ENCODE results near the gene TACO1. TPM values are rescaled to one million over a fixed set of nuclear protein-coding genes. Genes with fewer than 3 reads are reported as not detected.

Gene TACO1
- total and polyA plus RNA-seq, 2 of the 4 experiments (the other 2 are of a cell fraction), result 6.5 to 28.8 TPM

GRCh38 chr17:63629627-63630026 lies 28.9 kb downstream of the TACO1 start (continued):
- TF ChIP-seq RFX5 (IDR thresholded peaks at IDR 0.05; ENCODE audit: low read depth, low read length) (no peak), RCOR1 (IDR thresholded peaks at IDR 0.05; ENCODE audit: insufficient replicate concordance, low read length) (no peak)

- ChIA-PET POLR2A (ENCODE audit: unreplicated experiment) (no interaction called here), CTCF (no interaction called here)
- Histone ChIP-seq H3K14ac (replicated peaks; ENCODE audit: low read depth, low read length) (no peak overlapping the region), H2AK5ac (ENCODE audit: low read depth, low read length) (no peak overlapping the region), H3K4me3 (ENCODE audit: insufficient read depth, low read depth, low read length) (no peak overlapping the region), H3K4me2 (ENCODE audit: low read depth, low read length) (no peak overlapping the region), H3K4me1 (ENCODE audit: control insufficient read depth, insufficient read depth, low read length) (peaks cover 7% of the 10 kb centered on the region), H4K8ac (ENCODE audit: low read depth in 2 of 2, low read length in 2 of 2) (no peak overlapping the region), H4K91ac (ENCODE audit: insufficient read depth, low read depth, low read length) (no peak overlapping the region), H3K56ac (ENCODE audit: extremely low read depth, insufficient read depth, low read length) (no peak overlapping the region), H4K20me1 (ENCODE audit: insufficient read depth, low read length) (peaks cover 9% of the 10 kb centered on the region; the same call in 1 of the 2 replicates), H3K27me3 (ENCODE audit: control insufficient read depth, insufficient read depth, low read length) (no peaks in the 10 kb centered on the region), H3K9ac (ENCODE audit: low read depth, low read length) (no peak overlapping the region), H3K23ac (ENCODE audit: low read depth, low read length) (no peak overlapping the region), H3K9me3 (ENCODE audit: control insufficient read depth, insufficient read depth, low read length) (no peaks in the 10 kb centered on the region), H2BK20ac (ENCODE audit: low read depth, low read length) (no peak overlapping the region), H2BK15ac (ENCODE audit: low read depth, low read length) (no peak overlapping the region), H2AK9ac (replicated peaks; ENCODE audit: low read depth, low read length, poor library complexity) (no peak overlapping the region), H3K79me1 (ENCODE audit: low read depth in 1 of 2, low read length in 2 of 2) (peaks cover 26 to 63% of the 10 kb centered on the region in 2 experiments; a peak in 3 of 4 replicates), H3K36me3 (ENCODE audit: control insufficient read depth, insufficient read depth, low read length) (peaks cover 8% of the 10 kb centered on the region), H2BK120ac (ENCODE audit: low read depth, low read length) (no peak overlapping the region), H3K9me1 (ENCODE audit: insufficient read depth, low read length) (0 out of 2 replicates have a peak, but pooled peaks cover 7% of the 10 kb centered on the region), H2AFZ (replicated peaks; ENCODE audit: low read length, poor library complexity) (no peak overlapping the region), H2BK5ac (ENCODE audit: low read depth, low read length, poor library complexity, severe bottlenecking) (no peak overlapping the region), H3K18ac (ENCODE audit: low read depth, low read length) (no peak overlapping the region), H3K27ac (ENCODE audit: insufficient read depth, low read length) (no peak overlapping the region), H4K5ac (ENCODE audit: low read depth, low read length) (no peak overlapping the region), H3K4ac (ENCODE audit: low read depth, low read length) (no peak overlapping the region)
- TF ChIP-seq USF2 (IDR thresholded peaks at IDR 0.05; ENCODE audit: low read depth, low read length), result no peak
- no peak for TF ChIP-seq CTCF (conservative IDR thresholded peaks at IDR 0.05; ENCODE audit: low read depth, low read length)
- TF ChIP-seq RAD21 (IDR thresholded peaks at IDR 0.05; ENCODE audit: low read length), result no peak
- ATAC-seq (ENCODE audit: low read depth) (no peak), DNase-seq (no peak)
- 100% methylated on average over 1 of the region's 3 CpGs; no CpG with 5 or more reads in 1 of the 2 experiments for WGBS, 2 experiments (ENCODE audit: extremely low coverage in 2 of 2, insufficient read length in 1 of 2)
- intact Hi-C loops (cut with micrococcal nuclease) (no loop called here), dilution Hi-C loops (cut with HindIII; ENCODE audit: low sequenced_read_pairs, unreplicated experiment) (no loop called here), in situ Hi-C loops (cut with MboI; ENCODE audit: low sequenced_read_pairs) (no loop called here)
- no TSS peak for BruUV-seq (replicated peaks)
Observed at GRCh38 chr17:63631062-63631461, 30.4 kb downstream of the TACO1 start.
